Activated CD4-positive, alpha-beta memory T cell treated with anti-CD3 and anti-CD28 coated beads, Interleukin-2, amount 10 ng/mL, durations not matched to agents 7 days and 5 days (primary cell): Measurements from ENCODE around the gene UROC1. TPM values are rescaled to one million over a fixed set of nuclear protein-coding genes. Genes with fewer than 3 reads are reported as not detected.

Experiments
- CTCF ChIA-PET: fragments of 350-600 bp; sonication (Branson Sonifier 250); formaldehyde crosslinking; loops from one replicate; lab custom pipeline; 2021; ENCODE audit warnings: antibody characterized with exemption, inconsistent platforms; lab: Charles Lee
- POLR2A ChIA-PET: fragments of 350-600 bp; sonication (Branson Sonifier 250); formaldehyde crosslinking; loops from one replicate; lab custom pipeline; 2021; ENCODE audit warnings: antibody characterized with exemption; lab: Charles Lee
- DNase-seq: peaks from one replicate; pipeline ENCODE4 v3.0.0-alpha.2; 2020
- H3K27ac Mint-ChIP-seq: one replicate; pipeline ENCODE4 v1.8.0; 2021; ENCODE audit warnings: mild to moderate bottlenecking, mixed read lengths
- H3K27me3 Mint-ChIP-seq: one replicate; pipeline ENCODE4 v1.8.0; 2021; ENCODE audit warnings: mixed read lengths
- H3K36me3 Mint-ChIP-seq: one replicate; pipeline ENCODE4 v1.8.0; 2021; ENCODE audit warnings: low read depth, mixed read lengths
- H3K4me1 Mint-ChIP-seq: one replicate; pipeline ENCODE4 v1.8.0; 2021; ENCODE audit warnings: mixed read lengths
- H3K4me3 Mint-ChIP-seq: one replicate; pipeline ENCODE4 v1.8.0; 2021; ENCODE audit warnings: mild to moderate bottlenecking, mixed read lengths
- H3K9me3 Mint-ChIP-seq: one replicate; pipeline ENCODE4 v1.8.0; 2021; ENCODE audit warnings: mixed read lengths
- total RNA-seq, 2 experiments: library from RNA; stranded (reverse); gene quantifications; one replicate each; pipeline ENCODE4 v1.2.3, GENCODE V29; 2021

The UROC1 gene
- total RNA-seq, 2 experiments from 2014 or later = not detected

DNA sequence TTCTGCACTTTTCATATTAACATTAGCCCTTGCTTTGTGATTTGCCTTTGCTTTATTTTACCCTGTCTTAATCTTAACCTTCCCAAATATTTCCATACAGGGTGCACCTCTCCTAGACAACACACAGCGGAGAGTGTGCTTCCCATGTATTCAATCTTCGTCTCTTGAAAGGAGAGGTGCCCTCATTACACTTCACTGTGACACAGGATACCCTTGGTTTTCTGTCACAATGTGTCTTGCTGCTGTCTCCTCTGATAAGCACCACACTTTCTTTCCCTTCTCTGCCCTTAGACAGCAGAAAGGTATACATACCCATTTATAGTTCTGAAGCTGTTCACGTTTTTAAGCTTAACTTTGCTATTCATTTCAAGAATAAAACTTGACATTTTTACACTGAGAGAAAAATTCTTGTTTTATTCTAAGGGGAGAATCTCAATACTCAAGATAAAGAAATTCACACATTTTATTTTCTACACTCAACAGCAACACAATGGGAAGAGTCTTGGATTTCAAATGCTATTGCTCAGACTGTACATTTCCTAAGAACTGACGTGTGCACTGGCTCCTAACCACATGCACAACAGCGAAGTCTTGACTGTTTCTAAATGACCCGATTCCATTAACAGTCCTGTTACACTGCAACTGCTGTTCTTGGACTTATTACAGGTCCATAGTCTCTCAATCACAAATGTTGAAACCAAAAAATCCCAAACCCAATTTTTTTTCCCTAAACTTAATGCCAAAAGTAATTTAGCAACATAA lies 63.0 kb downstream of the UROC1 start:
- ChIA-PET POLR2A (no interaction called here), CTCF (no interaction called here)
- Mint-ChIP-seq H3K36me3 (peaks cover 33% of the 10 kb centered on the region), H3K9me3 (no peaks in the 10 kb centered on the region), H3K27me3 (no peaks in the 10 kb centered on the region), H3K4me1 (no peaks in the 10 kb centered on the region), H3K27ac (no peak overlapping the region), H3K4me3 (no peak overlapping the region)
- no peak for DNase-seq

DNA sequence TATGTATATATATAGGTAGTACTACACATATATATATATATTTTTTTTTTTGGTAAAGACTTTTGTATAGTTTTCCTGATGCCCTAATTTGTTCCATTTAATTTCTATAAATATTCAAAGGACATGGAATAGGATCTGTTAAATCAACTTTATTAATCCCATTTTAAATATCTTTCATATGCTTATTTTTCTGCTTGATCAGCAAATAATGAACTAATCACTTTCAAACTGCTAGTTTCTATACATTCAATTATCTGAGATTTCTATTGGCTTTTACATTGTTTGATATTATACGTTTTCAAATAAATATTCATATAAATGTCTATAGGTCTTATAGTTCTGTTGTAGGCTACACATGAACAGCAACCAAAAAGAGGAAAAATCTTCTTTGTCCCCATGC lies 63.5 kb downstream of the UROC1 start:
- POLR2A ChIA-PET = no interaction called here
- Mint-ChIP-seq H3K4me3 (no peak overlapping the region), H3K27me3 (no peaks in the 10 kb centered on the region), H3K27ac (no peak overlapping the region), H3K4me1 (no peaks in the 10 kb centered on the region), H3K9me3 (no peaks in the 10 kb centered on the region), H3K36me3 (peaks cover 33% of the 10 kb centered on the region)
- no peak for DNase-seq
- CTCF ChIA-PET = no interaction called here

DNA sequence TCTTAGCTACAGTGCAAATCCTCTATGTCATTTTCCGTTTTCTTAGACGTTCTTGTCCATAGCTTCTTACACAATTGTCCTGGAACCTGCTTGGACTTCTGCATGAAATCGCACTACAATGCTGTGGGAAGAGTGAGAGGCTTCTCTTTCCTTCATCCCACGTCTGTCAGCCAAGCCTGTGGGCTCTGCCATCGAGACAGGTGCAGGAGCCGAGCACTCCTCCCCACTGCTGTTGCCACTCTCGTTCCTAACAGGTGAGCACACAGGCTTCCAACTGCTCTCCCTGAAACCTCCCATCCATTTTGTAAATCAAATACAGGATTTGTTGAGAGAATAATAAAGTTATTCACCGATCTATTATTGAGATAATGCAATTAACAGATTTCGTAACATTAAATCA lies 65.4 kb downstream of the UROC1 start:
- Mint-ChIP-seq H3K4me3 (no peak overlapping the region), H3K27me3 (no peaks in the 10 kb centered on the region), H3K9me3 (no peaks in the 10 kb centered on the region), H3K36me3 (peaks cover 26% of the 10 kb centered on the region), H3K4me1 (no peaks in the 10 kb centered on the region), H3K27ac (no peak overlapping the region)
- ChIA-PET CTCF (no interaction called here), POLR2A (interaction anchor here (2.1 kb wide), 1 partner anchor 22 kb away, joined by 4 read pairs; no protein-coding TSS in a partner anchor)
- DNase-seq = no peak

DNA sequence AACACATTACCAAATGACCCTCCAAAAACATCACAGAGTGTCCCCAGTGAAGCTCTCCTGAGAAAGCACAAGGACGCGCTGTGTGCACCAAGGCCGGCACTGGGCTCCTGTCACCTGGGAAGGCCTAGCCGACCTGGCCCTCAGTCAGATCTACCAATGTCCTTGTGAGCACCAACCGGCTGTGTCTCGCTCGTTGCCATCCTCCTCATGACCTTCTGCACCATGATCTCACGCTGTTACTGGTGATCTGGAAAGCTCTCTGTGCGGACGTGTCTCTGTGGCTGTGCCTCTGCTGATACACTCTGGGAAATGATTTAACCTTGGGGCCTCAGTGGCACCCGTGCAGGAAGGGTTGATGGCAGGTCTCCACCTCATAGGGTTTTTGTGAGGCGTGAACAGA lies 66.1 kb downstream of the UROC1 start:
- DNase-seq = no peak
- H3K4me1 Mint-ChIP-seq = no peaks in the 10 kb centered on the region
- no peaks in the 10 kb centered on the region for H3K27me3 Mint-ChIP-seq
- ChIA-PET CTCF (no interaction called here), POLR2A (interaction anchor here (2.1 kb wide), 1 partner anchor 23 kb away, joined by 4 read pairs; no protein-coding TSS in a partner anchor)
- peaks cover 26% of the 10 kb centered on the region for H3K36me3 Mint-ChIP-seq
- H3K4me3 Mint-ChIP-seq = no peak overlapping the region
- H3K27ac Mint-ChIP-seq = no peak overlapping the region
- H3K9me3 Mint-ChIP-seq = no peaks in the 10 kb centered on the region

DNA sequence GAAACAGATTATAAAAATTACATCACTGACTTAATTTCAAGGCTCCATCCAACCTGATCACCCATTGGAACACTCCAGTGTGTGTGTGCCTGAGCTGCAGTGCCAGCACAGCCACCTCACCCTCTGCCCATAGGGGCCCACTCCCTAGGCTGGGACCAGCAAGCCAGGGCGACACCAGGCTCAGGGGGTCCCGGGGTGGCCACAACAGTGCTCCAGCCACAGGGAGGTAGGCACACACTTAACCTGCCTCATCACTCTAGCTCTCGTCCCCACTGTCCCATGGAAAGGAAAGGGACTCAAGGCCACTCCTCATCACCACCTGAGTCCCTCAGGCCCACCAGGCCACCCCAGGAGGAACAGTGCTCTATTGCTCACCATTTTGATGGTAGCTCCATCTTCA lies 66.8 kb downstream of the UROC1 start:
- no peak overlapping the region for H3K27ac Mint-ChIP-seq
- CTCF ChIA-PET = no interaction called here

DNA sequence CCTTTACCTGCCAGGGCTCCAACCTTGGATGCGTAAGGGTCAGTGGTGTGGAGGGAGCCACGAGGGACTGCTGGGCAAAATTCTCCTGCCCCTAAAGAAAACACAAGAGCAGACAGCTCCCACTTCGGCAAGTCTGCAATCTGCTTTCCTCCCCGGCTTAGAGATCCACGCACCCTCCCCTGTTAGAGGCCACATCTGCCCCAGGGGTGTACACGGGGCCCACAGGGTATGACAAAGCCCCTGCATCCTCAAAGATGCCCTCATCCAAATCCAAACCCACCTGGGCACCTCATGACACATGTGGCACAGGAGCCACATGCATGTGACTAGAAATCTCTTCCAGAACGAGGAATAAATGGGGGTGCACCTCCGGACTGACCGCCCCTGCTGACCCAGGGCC lies 67.4 kb downstream of the UROC1 start:
- Mint-ChIP-seq H3K27me3 (no peaks in the 10 kb centered on the region), H3K4me3 (no peak overlapping the region), H3K4me1 (no peaks in the 10 kb centered on the region), H3K36me3 (peaks cover 24% of the 10 kb centered on the region), H3K27ac (no peak overlapping the region), H3K9me3 (no peaks in the 10 kb centered on the region)
- POLR2A ChIA-PET = no interaction called here
- CTCF ChIA-PET = no interaction called here
- DNase-seq = peak; percentile 11

More for the DNA sequence above, 66.8 kb downstream of the UROC1 start:
- POLR2A ChIA-PET = no interaction called here
- H3K4me1 Mint-ChIP-seq = no peaks in the 10 kb centered on the region
- H3K27me3 Mint-ChIP-seq = no peaks in the 10 kb centered on the region
- peaks cover 26% of the 10 kb centered on the region for H3K36me3 Mint-ChIP-seq
- no peak overlapping the region for H3K4me3 Mint-ChIP-seq
- DNase-seq = no peak
- no peaks in the 10 kb centered on the region for H3K9me3 Mint-ChIP-seq

DNA sequence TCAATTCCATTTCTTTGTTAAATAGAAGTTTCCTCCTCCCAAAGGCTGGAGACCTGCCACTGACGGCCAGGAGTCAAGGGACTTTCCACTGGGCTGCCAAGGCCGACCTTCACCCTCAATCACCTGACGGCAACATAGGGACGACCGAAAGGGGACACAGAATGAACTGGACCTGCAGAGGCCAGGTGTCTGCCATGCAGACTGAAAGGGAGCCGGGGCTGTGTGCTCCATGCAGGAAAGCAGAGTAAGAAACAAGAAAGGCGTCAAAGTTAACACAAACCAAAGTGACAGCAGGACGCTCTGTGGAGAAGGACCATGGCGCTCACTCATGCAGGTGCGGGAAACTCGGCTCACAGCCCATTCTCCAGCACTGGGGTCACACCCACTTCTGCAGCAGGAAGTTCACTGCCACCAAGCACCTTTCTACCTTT lies 67.9 kb downstream of the UROC1 start:
- H3K27ac Mint-ChIP-seq = no peak overlapping the region
- DNase-seq = no peak

DNA sequence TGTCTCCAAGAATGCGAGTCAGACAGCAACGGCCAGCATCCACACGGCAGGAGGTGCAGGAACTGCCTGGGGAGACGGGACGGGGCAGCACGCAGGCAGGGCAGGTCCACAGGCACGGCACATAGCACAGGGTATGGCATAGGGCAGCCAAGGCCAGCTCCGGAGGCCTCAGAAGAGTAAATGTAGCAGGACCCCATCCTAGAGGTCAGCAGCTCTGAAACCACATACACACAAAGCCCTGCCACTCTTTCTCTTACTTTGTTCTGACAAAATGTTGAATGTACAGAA lies 68.7 kb downstream of the UROC1 start:
- no peaks in the 10 kb centered on the region for H3K4me1 Mint-ChIP-seq
- ChIA-PET POLR2A (no interaction called here), CTCF (no interaction called here)
- no peaks in the 10 kb centered on the region for H3K27me3 Mint-ChIP-seq
- H3K4me3 Mint-ChIP-seq = no peak overlapping the region
- H3K27ac Mint-ChIP-seq = no peak overlapping the region
- H3K36me3 Mint-ChIP-seq = peaks cover 17% of the 10 kb centered on the region
- no peak for DNase-seq
- H3K9me3 Mint-ChIP-seq = no peaks in the 10 kb centered on the region

More for the DNA sequence above, 67.9 kb downstream of the UROC1 start:
- Mint-ChIP-seq H3K27me3 (no peaks in the 10 kb centered on the region), H3K4me3 (no peak overlapping the region), H3K36me3 (peaks cover 22% of the 10 kb centered on the region), H3K9me3 (no peaks in the 10 kb centered on the region), H3K4me1 (no peaks in the 10 kb centered on the region)
- POLR2A ChIA-PET = no interaction called here
- CTCF ChIA-PET = no interaction called here

DNA sequence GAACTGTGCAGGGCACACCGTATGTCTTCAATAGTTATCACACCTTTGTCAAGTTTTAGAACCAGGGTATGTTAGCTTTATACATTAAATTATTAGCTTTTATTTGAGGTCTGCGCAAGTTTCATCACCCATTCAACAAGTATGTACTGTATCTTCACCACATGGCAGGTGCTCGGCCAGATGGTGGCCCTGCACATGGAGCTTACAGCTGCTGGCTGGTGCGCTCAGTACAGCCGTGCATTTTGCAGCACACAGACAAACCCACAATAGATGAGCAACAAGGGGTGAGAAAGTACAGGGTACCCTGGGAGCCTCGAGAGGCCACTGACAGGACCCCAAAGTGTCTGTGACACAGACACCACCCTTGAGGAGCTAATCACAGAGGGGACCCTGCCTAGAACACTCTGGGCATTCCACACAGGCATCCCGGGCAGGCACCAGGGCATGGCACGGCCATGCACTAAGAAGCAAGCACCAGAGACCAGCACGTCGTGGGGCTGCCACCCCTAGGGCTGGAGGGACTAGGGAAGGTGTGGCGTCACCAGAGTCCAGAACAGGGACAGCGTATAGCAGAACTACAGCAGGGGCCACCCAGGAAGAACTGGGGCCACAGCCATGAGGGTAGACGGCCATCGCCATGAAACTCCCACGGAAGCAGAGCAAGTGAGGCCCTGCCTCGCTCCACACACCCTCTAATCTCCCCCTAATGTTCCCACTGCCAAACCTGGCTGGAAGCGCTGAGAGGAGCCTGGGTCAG lies 69.3 kb downstream of the UROC1 start:
- no peaks in the 10 kb centered on the region for H3K9me3 Mint-ChIP-seq
- H3K4me1 Mint-ChIP-seq = no peaks in the 10 kb centered on the region
- H3K4me3 Mint-ChIP-seq = no peak overlapping the region
- H3K27ac Mint-ChIP-seq = no peak overlapping the region
- peaks cover 17% of the 10 kb centered on the region for H3K36me3 Mint-ChIP-seq
- H3K27me3 Mint-ChIP-seq = no peaks in the 10 kb centered on the region
- CTCF ChIA-PET = no interaction called here
- DNase-seq = no peak
- POLR2A ChIA-PET = interaction anchor here (0.6 kb wide), 1 partner anchor 413 kb away, joined by 3 read pairs; no protein-coding TSS in a partner anchor

DNA sequence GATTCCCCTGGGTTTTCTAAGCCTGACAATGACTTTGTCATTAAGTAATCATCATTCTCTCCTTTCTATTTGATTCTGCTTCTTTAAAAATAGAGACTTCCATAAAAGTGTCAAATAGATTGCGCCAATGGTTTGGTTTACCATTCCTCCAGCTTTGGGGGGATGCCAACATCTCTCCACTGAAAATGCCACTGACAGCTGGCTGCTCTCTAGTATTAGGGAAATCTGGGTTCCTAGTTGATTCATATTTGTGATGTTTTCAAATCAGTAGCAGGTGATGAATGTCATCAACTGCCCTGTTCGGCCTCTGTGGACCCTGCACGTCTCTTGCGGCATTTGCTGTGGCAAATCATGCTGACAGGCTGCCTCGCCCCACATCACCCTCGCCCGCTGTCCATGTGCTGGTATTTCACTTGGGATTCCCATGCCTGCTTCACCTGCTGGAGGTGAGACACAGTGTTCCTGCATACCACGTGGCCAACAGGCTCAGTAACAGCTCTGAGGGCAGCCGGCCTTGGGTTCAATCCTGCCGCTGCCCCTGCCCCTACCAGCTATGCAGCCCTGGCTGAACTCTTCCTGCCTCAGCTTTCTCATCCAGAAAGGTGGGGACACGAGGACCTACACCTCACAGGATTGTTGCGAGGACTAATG lies 70.0 kb downstream of the UROC1 start:
- H3K4me1 Mint-ChIP-seq = no peaks in the 10 kb centered on the region
- H3K9me3 Mint-ChIP-seq = no peaks in the 10 kb centered on the region
- no peak overlapping the region for H3K4me3 Mint-ChIP-seq
- ChIA-PET CTCF (interaction anchor here (1.1 kb wide), 1 partner anchor 75 kb away, joined by 3 read pairs; no protein-coding TSS in a partner anchor), POLR2A (interaction anchor here (0.6 to 1.1 kb wide), 2 partner anchors 9 to 413 kb away, joined by 3 read pairs; no protein-coding TSS in a partner anchor)
- no peak overlapping the region for H3K27ac Mint-ChIP-seq
- no peaks in the 10 kb centered on the region for H3K27me3 Mint-ChIP-seq
- H3K36me3 Mint-ChIP-seq = peaks cover 16% of the 10 kb centered on the region
- peak; percentile 12 for DNase-seq

DNA sequence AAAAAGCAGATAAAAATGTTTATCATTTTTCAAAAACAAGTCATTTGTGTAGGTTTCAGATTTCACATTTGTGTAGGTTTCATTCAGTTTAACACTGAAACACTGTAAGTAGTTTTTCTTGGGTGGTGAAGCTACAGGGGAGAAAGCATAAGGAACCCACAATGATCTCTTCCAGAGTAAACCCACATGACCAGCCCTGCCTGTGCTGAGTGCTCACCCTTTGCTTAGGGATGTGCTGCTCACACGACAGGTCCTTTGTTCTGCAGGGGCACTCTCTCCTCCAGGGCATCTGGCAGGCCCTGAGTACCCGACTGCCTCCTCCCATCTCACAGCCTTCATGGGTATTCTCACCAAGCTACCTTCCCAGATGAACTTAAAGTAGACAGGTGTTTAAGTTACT lies 70.8 kb downstream of the UROC1 start:
- Mint-ChIP-seq H3K4me3 (no peak overlapping the region), H3K9me3 (no peaks in the 10 kb centered on the region), H3K27ac (no peak overlapping the region), H3K4me1 (no peaks in the 10 kb centered on the region), H3K36me3 (peaks cover 11% of the 10 kb centered on the region), H3K27me3 (no peaks in the 10 kb centered on the region)
- DNase-seq = no peak
- ChIA-PET CTCF (interaction anchor here (1.1 kb wide), 1 partner anchor 76 kb away, joined by 3 read pairs; no protein-coding TSS in a partner anchor), POLR2A (interaction anchor here (1.1 kb wide), 1 partner anchor 10 kb away, joined by 3 read pairs; no protein-coding TSS in a partner anchor)

DNA sequence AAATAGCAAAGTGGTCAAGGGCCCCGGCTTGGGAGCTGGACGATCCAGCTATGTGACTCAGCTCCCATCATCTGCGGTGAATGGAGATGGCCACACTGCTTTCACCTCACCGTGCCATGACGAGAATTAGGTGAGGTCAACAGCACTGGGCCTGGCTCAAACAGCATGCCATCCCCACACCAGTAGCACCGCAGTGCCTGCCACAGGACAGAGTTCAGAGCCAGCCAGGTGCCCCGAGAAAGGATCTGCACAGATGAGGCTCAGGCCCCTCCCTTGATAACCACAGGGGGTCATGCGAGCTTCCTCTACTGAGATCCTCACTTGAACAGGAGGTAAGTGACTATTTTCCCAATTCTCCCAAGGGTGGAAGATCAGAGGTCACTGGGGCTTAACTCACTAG lies 71.3 kb downstream of the UROC1 start:
- H3K4me3 Mint-ChIP-seq = no peak overlapping the region
- DNase-seq = peak; percentile 12
- H3K27ac Mint-ChIP-seq = no peak overlapping the region
- H3K9me3 Mint-ChIP-seq = no peaks in the 10 kb centered on the region
- no peaks in the 10 kb centered on the region for H3K27me3 Mint-ChIP-seq
- no peaks in the 10 kb centered on the region for H3K4me1 Mint-ChIP-seq
- ChIA-PET POLR2A (interaction anchor here (1.1 kb wide), 1 partner anchor 10 kb away, joined by 3 read pairs; no protein-coding TSS in a partner anchor), CTCF (no interaction called here)
- H3K36me3 Mint-ChIP-seq = peaks cover 6% of the 10 kb centered on the region

DNA sequence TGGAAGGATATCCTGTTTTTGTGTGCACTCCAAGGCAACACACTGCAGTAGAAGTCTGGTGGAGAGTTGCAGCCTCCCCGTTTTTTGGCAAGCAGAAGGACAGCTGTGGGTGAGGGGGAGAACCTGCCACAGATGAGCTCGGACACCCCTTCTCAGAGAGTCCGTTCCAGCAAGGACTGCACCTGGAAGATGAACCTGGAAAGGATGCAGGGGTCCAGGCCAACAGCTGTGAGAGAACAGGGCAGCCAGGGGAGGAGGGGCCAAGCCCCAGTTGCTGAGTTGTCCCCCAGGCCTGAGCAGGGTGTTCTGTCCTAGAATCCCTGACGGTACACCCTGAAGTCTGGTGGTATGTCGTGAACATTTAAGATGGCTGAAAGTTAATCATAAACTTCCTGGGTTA lies 72.1 kb downstream of the UROC1 start:
- no peaks in the 10 kb centered on the region for H3K27me3 Mint-ChIP-seq
- H3K4me1 Mint-ChIP-seq = no peaks in the 10 kb centered on the region
- CTCF ChIA-PET = no interaction called here
- no peak overlapping the region for H3K27ac Mint-ChIP-seq
- no peaks in the 10 kb centered on the region for H3K9me3 Mint-ChIP-seq
- H3K36me3 Mint-ChIP-seq = no peaks in the 10 kb centered on the region
- DNase-seq = no peak
- POLR2A ChIA-PET = no interaction called here
- no peak overlapping the region for H3K4me3 Mint-ChIP-seq
